Activated T-helper 1 cell treated with Interleukin-2 at 50 U/mL for 16 hours (primary cell): Measurements from ENCODE around the gene NCBP3.
"Not testable (repeated sequence)": the region's sequence is repeated elsewhere in the genome, so short reads cannot be mapped to it uniquely, and the experiment has no call there.

Experiments used
- DNase-seq: peaks from one replicate; pipeline ENCODE4 v3.0.0-alpha.2; 2020; ENCODE audit warnings: low read depth

The NCBP3 gene

GRCh38 chr17:3785323-3785722 is 60.7 kb downstream of the NCBP3 start:
- DNase-seq: not testable (repeated sequence)

- DNase-seq: no peak
Observed at GRCh38 chr17:3782751-3783150, 63.3 kb downstream of the NCBP3 start.

GRCh38 chr17:3780986-3781385 is 65.1 kb downstream of the NCBP3 start:
- no peak for DNase-seq

GRCh38 chr17:3777366-3778120 is 68.5 kb downstream of the NCBP3 start:
- DNase-seq: no peak

- DNase-seq: no peak
Observed at GRCh38 chr17:3773966-3774365, 72.1 kb downstream of the NCBP3 start.

- DNase-seq: no peak
Observed at GRCh38 chr17:3773511-3773910, 72.5 kb downstream of the NCBP3 start.

- DNase-seq: no peak
Observed at GRCh38 chr17:3772764-3773163, 73.3 kb downstream of the NCBP3 start.

- no peak for DNase-seq
Observed at GRCh38 chr17:3771140-3771539, 74.9 kb downstream of the NCBP3 start.

GRCh38 chr17:3770466-3770865 is 75.6 kb downstream of the NCBP3 start:
- no peak for DNase-seq

GRCh38 chr17:3768769-3769168 is 77.3 kb downstream of the NCBP3 start:
- no peak for DNase-seq

GRCh38 chr17:3768341-3768740 is 77.7 kb downstream of the NCBP3 start:
- DNase-seq: no peak

- DNase-seq: no peak
Observed at GRCh38 chr17:3766779-3767178, 79.3 kb downstream of the NCBP3 start.

GRCh38 chr17:3765981-3766380 is 80.1 kb downstream of the NCBP3 start:
- no peak for DNase-seq

- no peak for DNase-seq
Observed at GRCh38 chr17:3763777-3764170, 82.3 kb downstream of the NCBP3 start.

GRCh38 chr17:3762922-3763776 is 82.9 kb downstream of the NCBP3 start:
- no peak for DNase-seq

- no peak for DNase-seq
Observed at GRCh38 chr17:3761918-3762380, 84.1 kb downstream of the NCBP3 start.

- no peak for DNase-seq
Observed at GRCh38 chr17:3761036-3761917, 84.8 kb downstream of the NCBP3 start.

GRCh38 chr17:3759597-3760216 is 86.3 kb downstream of the NCBP3 start:
- DNase-seq: no peak

- DNase-seq: no peak
Observed at GRCh38 chr17:3755335-3756030, 90.6 kb downstream of the NCBP3 start.

- peak; percentile 66 for DNase-seq
Observed at GRCh38 chr17:3754458-3755334, 91.3 kb downstream of the NCBP3 start.
